IMR-90 (cell line): ENCODE results near the gene TRIM2. TPM values are rescaled to one million over a fixed set of nuclear protein-coding genes. Genes with fewer than 3 reads are reported as not detected.

Source experiments
- ATAC-seq: fragments of 200-7000 bp; cut with Tn5 transposase; 2 replicates; pipeline ENCODE4 v1.9.1; 2020; ENCODE audit warnings: low read depth, mild to moderate bottlenecking, moderate library complexity
- BruUV-seq: library from RNA; stranded (reverse); fragments of 400-500 nt; replicated peaks from 2 replicates; lab custom pipeline; 2021; lab: Mats Ljungman, UMichigan
- CTCF ChIA-PET: fragments of 300-600 bp; formaldehyde crosslinking; extraction: SDS; loops from one replicate; lab custom pipeline; 2021; ENCODE audit warnings: antibody characterized with exemption; lab: Yijun Ruan, JAX
- POLR2A ChIA-PET: fragments of 300-600 bp; sonication (Branson Sonifier 250); formaldehyde crosslinking; loops from one replicate; lab custom pipeline; 2022; ENCODE audit warnings: antibody characterized with exemption; ENCODE audit not compliant: unreplicated experiment; lab: Charles Lee
- DNase-seq: peaks from one replicate; pipeline ENCODE4 v3.0.0; 2013
- H2AFZ ChIP-seq: replicated peaks from 2 replicates; pipeline ENCODE3; 2013; ENCODE audit warnings: low read length, mild to moderate bottlenecking; ENCODE audit not compliant: poor library complexity
- H2AK5ac ChIP-seq: 2 replicates; pipeline ENCODE4 v1.6.1; 2013; ENCODE audit warnings: low read depth, low read length, inconsistent platforms
- H2AK9ac ChIP-seq: replicated peaks from 2 replicates; pipeline ENCODE3; 2013; ENCODE audit warnings: mild to moderate bottlenecking, low read depth, low read length, moderate library complexity; ENCODE audit not compliant: poor library complexity
- H2BK120ac ChIP-seq: 2 replicates; pipeline ENCODE4 v1.6.1; 2013; ENCODE audit warnings: low read depth, low read length, inconsistent platforms
- H2BK15ac ChIP-seq: 3 replicates; pipeline ENCODE4 v1.6.1; 2013; ENCODE audit warnings: low read depth, low read length, inconsistent platforms
- H2BK20ac ChIP-seq: 2 replicates; pipeline ENCODE4 v1.6.1; 2013; ENCODE audit warnings: low read depth, mild to moderate bottlenecking, inconsistent platforms, low read length, moderate library complexity
- H2BK5ac ChIP-seq: 2 replicates; pipeline ENCODE4 v1.6.1; 2013; ENCODE audit warnings: mild to moderate bottlenecking, low read depth, low read length, inconsistent platforms; ENCODE audit not compliant: poor library complexity, severe bottlenecking
- H3K14ac ChIP-seq: replicated peaks from 2 replicates; pipeline ENCODE4 v1.6.1; 2013; ENCODE audit warnings: low read depth, low read length, inconsistent platforms
- H3K18ac ChIP-seq: 2 replicates; pipeline ENCODE4 v1.6.1; 2013; ENCODE audit warnings: low read depth, low read length, control low read depth
- H3K23ac ChIP-seq: 2 replicates; pipeline ENCODE4 v1.6.1; 2013; ENCODE audit warnings: low read depth, low read length, inconsistent platforms
- H3K27ac ChIP-seq: 2 replicates; pipeline ENCODE4 v1.5.1; 2013; ENCODE audit warnings: mild to moderate bottlenecking, control low read depth, low read length; ENCODE audit not compliant: insufficient read depth
- H3K27me3 ChIP-seq: 2 replicates; pipeline ENCODE4 v1.6.1; 2013; ENCODE audit warnings: low read length; ENCODE audit not compliant: control insufficient read depth, insufficient read depth
- H3K36me3 ChIP-seq: 2 replicates; pipeline ENCODE4 v1.6.1; 2013; ENCODE audit warnings: low read length, mixed read lengths; ENCODE audit not compliant: control insufficient read depth, insufficient read depth
- H3K4ac ChIP-seq: 2 replicates; pipeline ENCODE4 v1.6.1; 2013; ENCODE audit warnings: low read depth, low read length, inconsistent platforms
- H3K4me1 ChIP-seq: 2 replicates; pipeline ENCODE4 v1.6.1; 2013; ENCODE audit warnings: low read length, mixed read lengths; ENCODE audit not compliant: control insufficient read depth, insufficient read depth
- H3K4me2 ChIP-seq: 2 replicates; pipeline ENCODE4 v1.6.1; 2013; ENCODE audit warnings: low read depth, mild to moderate bottlenecking, control low read depth, low read length, moderate library complexity
- H3K4me3 ChIP-seq: 2 replicates; pipeline ENCODE4 v1.5.1; 2013; ENCODE audit warnings: low read depth, mild to moderate bottlenecking, control low read depth, low read length, moderate library complexity; ENCODE audit not compliant: insufficient read depth
- H3K56ac ChIP-seq: 2 replicates; pipeline ENCODE4 v1.6.1; 2013; ENCODE audit warnings: low read length, inconsistent platforms; ENCODE audit not compliant: insufficient read depth; ENCODE audit errors: extremely low read depth
- H3K79me1 ChIP-seq, 2 experiments: 2 replicates each; pipeline ENCODE4 v1.6.1; 2013; ENCODE audit warnings: low read length in 2 of 2, inconsistent platforms in 1 of 2, low read depth in 1 of 2
- H3K9ac ChIP-seq: 2 replicates; pipeline ENCODE4 v1.6.1; 2013; ENCODE audit warnings: low read depth, low read length, control low read depth
- H3K9me1 ChIP-seq: 2 replicates; pipeline ENCODE4 v1.6.1; 2013; ENCODE audit warnings: low read length, inconsistent platforms; ENCODE audit not compliant: insufficient read depth
- H3K9me3 ChIP-seq: 2 replicates; pipeline ENCODE4 v1.6.1; 2013; ENCODE audit warnings: low read length; ENCODE audit not compliant: control insufficient read depth, insufficient read depth
- H4K20me1 ChIP-seq: 2 replicates; pipeline ENCODE4 v1.6.1; 2013; ENCODE audit warnings: low read length, inconsistent platforms; ENCODE audit not compliant: insufficient read depth
- H4K5ac ChIP-seq: 2 replicates; pipeline ENCODE4 v1.6.1; 2013; ENCODE audit warnings: mild to moderate bottlenecking, low read depth, low read length, control low read depth
- H4K8ac ChIP-seq, 2 experiments: 2 replicates each; pipeline ENCODE4 v1.6.1; 2013; ENCODE audit warnings: low read depth in 2 of 2, low read length in 2 of 2, control low read depth in 1 of 2, inconsistent platforms in 1 of 2
- H4K91ac ChIP-seq: 2 replicates; pipeline ENCODE4 v1.6.1; 2013; ENCODE audit warnings: low read depth, low read length, inconsistent platforms; ENCODE audit not compliant: insufficient read depth
- MAFK ChIP-seq: IDR thresholded peaks from 2 replicates; pipeline ENCODE4 v1.6.1; 2012; ENCODE audit warnings: low read depth, low read length, improper control_type of control experiment
- POLR2A ChIP-seq: IDR thresholded peaks from 2 replicates; pipeline ENCODE4 v1.6.1; 2012; ENCODE audit warnings: mild to moderate bottlenecking, low read depth, low read length
- RFX5 ChIP-seq: IDR thresholded peaks from 2 replicates; pipeline ENCODE4 v1.8.0; 2012; ENCODE audit warnings: low read depth, mild to moderate bottlenecking, low read length, moderate library complexity
- WGBS, 2 experiments: methylation state at CpG; one replicate each; pipeline versions ENCODE4 v1.1.5 to v1.1.7; 2013; ENCODE audit warnings: missing lambda C conversion rate in 2 of 2; ENCODE audit not compliant: insufficient read length in 1 of 2; ENCODE audit errors: extremely low coverage in 2 of 2; 5-methylcytosine and 5-hydroxymethylcytosine counted together
- dilution Hi-C: fragments of 300-500 bp; cut with HindIII; formaldehyde crosslinking; loops from one replicate; pipeline ENCODE4 v1.14.3; 2018; ENCODE audit warnings: low sequenced_read_pairs; ENCODE audit not compliant: unreplicated experiment
- in situ Hi-C: fragments of 300-500 bp; cut with MboI; formaldehyde crosslinking; loops from 3 replicates; pipeline ENCODE4 v1.14.3; 2019; ENCODE audit warnings: low sequenced_read_pairs, inconsistent platforms, mixed read lengths
- intact Hi-C: fragments of 100-400 bp; cut with micrococcal nuclease; formaldehyde crosslinking; loops from 2 replicates; pipeline ENCODE4 v1.10.0; 2022
- polyA plus RNA-seq, 3 experiments: library from polyadenylated mRNA; depleted of rRNA; stranded (reverse); fragments of >200 nt; gene quantifications; 2 replicates each; pipeline ENCODE4 v1.2.3, GENCODE V29; 2012; ENCODE audit warnings: low replicate concordance in 1 of 3
- total RNA-seq: library from RNA; depleted of rRNA; stranded (reverse); fragments of >200 nt; gene quantifications from 2 replicates; pipeline ENCODE4 v1.2.3, GENCODE V29; 2012

TRIM2 gene
- total and polyA plus RNA-seq, 2 of the 4 experiments (the other 2 are of a cell fraction) = 16.0 to 64.2 TPM

GRCh38 chr4:153191795-153192363 lies 12.4 kb upstream of the TRIM2 start:
- Histone ChIP-seq H3K4me3 (no peak overlapping the region), H3K27ac (no peak overlapping the region), H3K14ac (no peak overlapping the region), H3K36me3 (no peaks in the 10 kb centered on the region), H2BK20ac (no peak overlapping the region), H3K4me1 (no peaks in the 10 kb centered on the region; the same call in 1 of the 2 replicates), H3K4ac (no peak overlapping the region), H3K4me2 (no peak overlapping the region), H4K8ac (no peak overlapping the region), H2AFZ (no peak overlapping the region), H2BK5ac (no peak overlapping the region), H3K9ac (no peak overlapping the region), H3K9me1 (no peaks in the 10 kb centered on the region), H2BK15ac (no peak overlapping the region), H2BK120ac (no peak overlapping the region), H3K9me3 (no peaks in the 10 kb centered on the region), H4K5ac (no peak overlapping the region), H2AK5ac (no peak overlapping the region), H3K56ac (no peak overlapping the region), H4K91ac (no peak overlapping the region), H3K18ac (no peak overlapping the region), H3K27me3 (no peaks in the 10 kb centered on the region), H4K20me1 (no peaks in the 10 kb centered on the region), H3K79me1 (no peaks in the 10 kb centered on the region), H3K23ac (no peak overlapping the region), H2AK9ac (no peak overlapping the region)
- peak; percentile 49 for TF ChIP-seq MAFK
- no peak for TF ChIP-seq RFX5
- no peak for TF ChIP-seq POLR2A
- no TSS peak for BruUV-seq
- CTCF ChIA-PET = interaction anchor here (1.7 kb wide), 1 partner anchor 16 kb away, joined by 5 read pairs; no protein-coding TSS in a partner anchor
- intact Hi-C loops = no loop called here
- POLR2A ChIA-PET = no interaction called here
- WGBS, 2 experiments = no CpG with 5 or more reads among the region's 5 CpGs
- dilution Hi-C loops = no loop called here
- DNase-seq = no peak
- in situ Hi-C loops = no loop called here
- no peak for ATAC-seq
